T-helper 1 cell treated with Interleukin-12 subunit alpha and Interleukin-12 subunit beta and Interleukin-4 antibody, amounts not matched to agents 30 μg/mL and 1 μg/mL, for 36 hours (primary cell): Measurements from ENCODE around the gene FOXJ3.

Experiments
- H3K27ac Mint-ChIP-seq: one replicate; pipeline ENCODE4 v1.8.0; 2021; ENCODE audit warnings: mild to moderate bottlenecking, mixed read lengths
- H3K27me3 Mint-ChIP-seq: one replicate; pipeline ENCODE4 v1.8.0; 2021; ENCODE audit warnings: low read depth, mixed read lengths
- H3K36me3 Mint-ChIP-seq: one replicate; pipeline ENCODE4 v1.8.0; 2021; ENCODE audit warnings: low read depth, mixed read lengths
- H3K4me1 Mint-ChIP-seq: one replicate; pipeline ENCODE4 v1.8.0; 2021; ENCODE audit warnings: low read depth, mixed read lengths
- H3K4me3 Mint-ChIP-seq: one replicate; pipeline ENCODE4 v1.8.0; 2021; ENCODE audit warnings: mild to moderate bottlenecking, moderate library complexity, mixed read lengths
- H3K9me3 Mint-ChIP-seq: one replicate; pipeline ENCODE4 v1.8.0; 2021; ENCODE audit warnings: mixed read lengths

FOXJ3 gene

DNA sequence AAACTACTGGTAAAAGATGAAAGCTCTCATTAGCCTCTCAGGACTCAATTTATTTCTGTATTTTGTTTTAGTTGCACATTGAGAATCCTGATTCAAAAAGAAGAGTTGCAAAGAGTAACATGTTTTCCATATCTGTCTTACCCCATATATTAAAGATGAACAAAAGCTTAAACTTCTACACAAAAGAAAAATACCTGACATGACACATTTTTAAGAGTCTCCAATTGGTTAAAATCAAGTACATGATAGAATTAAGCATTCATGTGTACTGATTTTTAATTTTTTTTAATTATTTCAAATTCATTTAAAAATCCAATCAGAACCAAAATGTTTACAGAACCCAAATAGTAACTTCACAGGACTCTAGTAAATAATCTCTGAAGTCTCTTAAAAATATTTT is 72.0 kb downstream of the FOXJ3 start:
- no peak overlapping the region for H3K27ac Mint-ChIP-seq
- H3K4me1 Mint-ChIP-seq, result peaks cover 14% of the 10 kb centered on the region
- no peaks in the 10 kb centered on the region for H3K27me3 Mint-ChIP-seq
- H3K4me3 Mint-ChIP-seq, result no peak overlapping the region
- H3K36me3 Mint-ChIP-seq, result peaks cover 25% of the 10 kb centered on the region
- H3K9me3 Mint-ChIP-seq, result no peaks in the 10 kb centered on the region

DNA sequence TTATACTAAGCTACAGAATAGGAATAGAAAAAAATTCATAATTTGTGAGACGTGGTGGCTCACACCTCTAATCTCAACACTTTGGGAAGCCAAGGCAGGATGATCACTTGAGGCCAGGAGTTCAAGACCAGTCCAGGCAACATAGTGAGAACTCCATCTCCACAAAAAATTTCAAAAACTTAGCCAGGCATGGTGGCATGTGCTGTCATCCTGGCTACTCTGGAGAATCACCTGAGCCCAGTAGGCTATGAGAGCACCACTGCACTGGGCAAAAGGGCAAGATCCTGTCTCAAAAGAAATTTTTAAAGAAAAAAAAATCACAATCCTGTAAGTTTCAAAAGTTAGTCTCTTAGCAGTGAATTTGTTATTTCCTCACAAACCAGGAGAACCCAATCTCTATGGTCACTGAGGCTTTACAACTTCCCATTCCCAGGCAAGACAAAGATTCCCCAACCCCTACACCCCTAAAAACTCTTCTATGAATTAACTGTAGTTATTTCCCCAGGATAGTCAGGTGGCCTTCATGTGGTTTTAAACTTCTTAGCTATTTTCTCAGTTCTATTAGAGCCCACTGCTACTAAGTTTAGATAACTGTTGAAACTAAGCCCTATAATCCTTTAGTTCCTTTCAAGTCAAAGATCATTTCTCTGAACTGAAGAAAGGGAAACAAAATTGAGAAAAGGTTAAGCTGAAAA is 74.5 kb downstream of the FOXJ3 start:
- Mint-ChIP-seq H3K4me3 (no peak overlapping the region), H3K36me3 (peaks cover 22% of the 10 kb centered on the region), H3K27me3 (no peaks in the 10 kb centered on the region), H3K4me1 (peaks cover 11% of the 10 kb centered on the region), H3K27ac (no peak overlapping the region), H3K9me3 (no peaks in the 10 kb centered on the region)

DNA sequence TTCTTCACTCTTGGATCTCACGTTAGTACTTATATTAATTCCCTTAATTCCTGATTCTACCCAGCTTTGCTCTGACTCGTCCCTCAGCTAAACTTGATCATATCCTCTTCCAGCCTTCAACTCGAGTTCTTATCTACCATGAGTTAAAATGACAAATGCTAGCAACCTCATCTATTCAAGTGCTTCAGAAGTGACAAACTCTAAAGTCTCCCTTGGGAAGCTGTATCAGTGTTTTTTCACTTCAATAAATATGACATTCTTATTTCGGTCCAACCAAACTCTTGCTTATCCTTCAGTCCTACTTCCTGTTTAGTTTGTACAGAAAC is 75.3 kb downstream of the FOXJ3 start:
- H3K27ac Mint-ChIP-seq, result peak overlapping the region; percentile 12
- peaks cover 11% of the 10 kb centered on the region for H3K4me1 Mint-ChIP-seq
- peaks cover 6% of the 10 kb centered on the region for H3K9me3 Mint-ChIP-seq
- no peaks in the 10 kb centered on the region for H3K27me3 Mint-ChIP-seq
- no peak overlapping the region for H3K4me3 Mint-ChIP-seq
- H3K36me3 Mint-ChIP-seq, result peaks cover 24% of the 10 kb centered on the region

DNA sequence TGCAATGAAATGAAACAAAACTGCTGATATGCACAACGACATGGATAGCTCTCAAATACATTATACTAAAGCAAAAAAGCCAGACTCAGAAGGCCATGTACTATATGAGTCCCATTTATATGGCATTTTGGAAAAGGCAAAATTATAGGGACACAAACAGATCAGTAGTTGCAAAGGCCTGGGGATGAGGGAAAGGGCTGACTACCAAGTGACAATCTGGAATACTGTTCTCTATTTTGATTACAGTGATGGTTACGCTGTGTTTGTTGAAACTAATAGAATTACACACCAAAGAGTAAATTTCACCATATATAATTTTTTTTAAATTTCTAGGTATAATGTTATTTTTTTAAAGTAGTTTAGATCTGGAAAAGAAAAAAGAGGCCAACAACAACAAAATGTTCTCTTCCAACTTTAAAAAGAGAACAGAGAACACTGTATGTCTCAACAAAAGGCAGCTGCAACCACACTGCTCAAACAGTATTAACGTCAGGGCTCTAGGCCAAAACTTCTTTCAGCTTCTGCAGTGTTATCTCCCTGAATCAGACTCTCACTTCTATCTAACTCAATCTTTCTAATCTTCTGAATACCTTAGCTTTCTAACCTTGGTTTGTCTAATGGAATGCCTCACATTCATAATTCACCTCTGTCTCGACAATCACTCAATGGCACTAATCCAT is 75.8 kb downstream of the FOXJ3 start:
- no peak overlapping the region for H3K27ac Mint-ChIP-seq
- H3K4me1 Mint-ChIP-seq, result peaks cover 11% of the 10 kb centered on the region

DNA sequence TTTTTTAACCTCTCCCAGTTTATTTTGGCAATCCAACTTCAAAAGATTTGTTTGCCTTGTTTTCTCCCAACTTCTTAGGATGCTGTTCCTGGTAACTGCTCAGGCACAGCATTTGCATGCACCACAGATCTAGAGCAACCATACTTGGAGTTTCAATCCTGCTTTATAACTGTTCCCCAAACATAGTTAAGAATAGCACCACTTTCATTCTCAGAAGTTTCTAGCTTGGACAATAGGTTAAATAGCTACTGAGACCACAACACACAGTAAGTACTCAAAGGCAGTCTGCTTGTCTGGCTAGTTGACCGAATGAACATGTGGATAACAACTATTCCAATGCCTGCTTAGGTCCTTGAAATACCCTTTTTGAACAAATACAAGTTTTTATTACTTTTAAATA is 76.8 kb downstream of the FOXJ3 start:
- Mint-ChIP-seq H3K4me3 (no peak overlapping the region), H3K9me3 (peaks cover 6% of the 10 kb centered on the region), H3K4me1 (peaks cover 11% of the 10 kb centered on the region), H3K36me3 (peaks cover 12% of the 10 kb centered on the region), H3K27ac (no peak overlapping the region), H3K27me3 (no peaks in the 10 kb centered on the region)

More for the DNA sequence above, 75.8 kb downstream of the FOXJ3 start:
- H3K36me3 Mint-ChIP-seq, result peaks cover 19% of the 10 kb centered on the region
- peaks cover 6% of the 10 kb centered on the region for H3K9me3 Mint-ChIP-seq
- H3K27me3 Mint-ChIP-seq, result no peaks in the 10 kb centered on the region
- H3K4me3 Mint-ChIP-seq, result no peak overlapping the region

DNA sequence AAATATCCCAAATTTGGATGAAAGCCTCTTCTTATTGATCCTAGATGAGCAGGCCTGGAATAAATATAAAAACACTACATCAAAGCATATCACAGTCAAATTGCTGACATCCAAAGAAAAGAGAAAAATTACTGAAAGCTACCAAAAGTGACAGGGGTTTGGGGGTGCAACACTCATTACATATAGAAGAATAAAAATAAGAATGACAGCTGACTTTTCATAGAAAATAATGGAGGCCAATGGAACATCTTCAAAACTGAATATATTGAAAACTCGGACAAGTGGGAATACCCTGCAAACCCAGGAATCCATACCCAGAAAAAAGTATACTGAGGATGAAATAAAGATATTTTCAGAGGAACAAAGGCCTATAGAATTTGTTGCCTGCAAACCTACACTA is 84.0 kb downstream of the FOXJ3 start:
- Mint-ChIP-seq H3K4me1 (peaks cover 5% of the 10 kb centered on the region), H3K27me3 (no peaks in the 10 kb centered on the region), H3K4me3 (no peak overlapping the region), H3K9me3 (peaks cover 24% of the 10 kb centered on the region), H3K36me3 (peaks cover 31% of the 10 kb centered on the region), H3K27ac (no peak overlapping the region)

DNA sequence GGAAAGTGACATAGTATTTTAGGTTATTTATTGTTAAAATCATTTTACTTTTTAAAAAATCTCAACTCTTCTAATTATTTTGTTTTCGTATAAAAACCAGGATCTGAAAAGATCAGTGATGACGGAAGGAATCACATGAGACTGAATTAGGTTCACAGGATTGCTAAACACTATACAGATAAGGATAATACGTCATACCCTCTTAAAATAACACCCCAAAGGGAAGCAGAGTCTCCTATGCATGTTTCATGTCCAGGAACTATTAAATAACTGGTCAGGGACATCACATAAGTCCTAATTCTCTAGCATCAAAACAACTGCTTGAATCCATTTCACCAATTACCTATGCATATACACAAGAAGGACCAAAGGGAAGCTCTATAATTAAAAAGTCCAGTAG is 84.9 kb downstream of the FOXJ3 start:
- Mint-ChIP-seq H3K36me3 (peaks cover 32% of the 10 kb centered on the region), H3K4me1 (peaks cover 7% of the 10 kb centered on the region), H3K4me3 (no peak overlapping the region), H3K27ac (no peak overlapping the region), H3K9me3 (peaks cover 22% of the 10 kb centered on the region), H3K27me3 (no peaks in the 10 kb centered on the region)

DNA sequence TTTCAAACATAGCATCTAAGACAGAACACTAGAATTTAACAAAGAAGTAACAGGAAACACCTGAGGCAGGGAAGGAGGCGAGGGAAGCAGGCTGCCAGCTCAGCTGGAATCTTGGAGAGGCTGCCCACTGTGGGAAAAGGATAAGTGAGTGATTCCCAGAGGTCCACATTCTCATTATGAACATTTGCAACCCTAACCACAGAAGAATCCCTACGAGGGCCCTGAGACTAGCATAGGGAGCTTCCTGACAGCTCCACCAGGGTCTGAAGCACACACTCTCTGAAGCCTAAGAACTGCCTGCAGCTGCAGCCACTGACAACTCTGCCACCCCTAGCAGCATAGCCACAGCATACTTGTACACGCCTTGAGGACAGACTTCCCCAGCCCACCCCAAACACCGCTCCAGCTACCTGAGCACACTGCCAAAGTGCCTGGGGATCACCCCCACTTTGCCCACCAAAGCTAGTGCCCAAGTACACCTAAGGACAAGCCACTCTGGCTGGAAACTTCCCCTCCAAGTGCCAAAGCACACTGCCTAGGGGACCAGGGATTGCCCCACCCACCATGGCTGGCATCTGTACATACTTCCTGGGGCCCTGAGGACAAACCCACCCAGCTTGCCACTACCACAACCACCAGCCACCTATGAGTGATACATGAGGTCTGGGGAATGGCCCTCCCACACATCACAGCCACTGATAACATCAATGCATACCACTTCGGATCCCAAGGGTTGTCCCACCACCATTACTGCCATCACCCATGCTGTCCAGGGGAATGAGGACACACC is 93.9 kb downstream of the FOXJ3 start:
- Mint-ChIP-seq H3K27ac (no peak overlapping the region), H3K4me3 (no peak overlapping the region), H3K27me3 (no peaks in the 10 kb centered on the region), H3K9me3 (peaks cover 43% of the 10 kb centered on the region), H3K36me3 (peaks cover 51% of the 10 kb centered on the region), H3K4me1 (peaks cover 6% of the 10 kb centered on the region)

DNA sequence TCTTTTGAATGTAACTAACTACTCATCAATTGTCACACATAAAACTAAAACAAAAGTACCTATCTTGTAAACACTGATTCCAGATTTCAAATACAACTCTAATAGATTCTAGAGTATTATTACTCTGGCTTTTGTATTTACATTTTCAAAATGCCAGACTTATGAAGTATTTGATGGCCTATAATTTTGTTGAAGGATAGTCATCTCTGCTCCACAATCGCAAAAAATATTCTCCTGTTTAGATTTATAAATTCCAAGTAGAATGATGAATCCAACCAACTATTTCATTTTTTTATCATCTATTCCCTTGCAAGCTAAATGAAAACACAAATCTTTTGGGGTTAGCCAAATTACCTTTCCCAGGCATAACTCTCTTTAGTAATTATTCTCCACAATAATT is 95.5 kb downstream of the FOXJ3 start:
- H3K27ac Mint-ChIP-seq, result no peak overlapping the region
- H3K36me3 Mint-ChIP-seq, result peaks cover 50% of the 10 kb centered on the region
- no peaks in the 10 kb centered on the region for H3K27me3 Mint-ChIP-seq
- H3K4me3 Mint-ChIP-seq, result no peak overlapping the region
- peaks cover 4% of the 10 kb centered on the region for H3K4me1 Mint-ChIP-seq
- H3K9me3 Mint-ChIP-seq, result peaks cover 50% of the 10 kb centered on the region

DNA sequence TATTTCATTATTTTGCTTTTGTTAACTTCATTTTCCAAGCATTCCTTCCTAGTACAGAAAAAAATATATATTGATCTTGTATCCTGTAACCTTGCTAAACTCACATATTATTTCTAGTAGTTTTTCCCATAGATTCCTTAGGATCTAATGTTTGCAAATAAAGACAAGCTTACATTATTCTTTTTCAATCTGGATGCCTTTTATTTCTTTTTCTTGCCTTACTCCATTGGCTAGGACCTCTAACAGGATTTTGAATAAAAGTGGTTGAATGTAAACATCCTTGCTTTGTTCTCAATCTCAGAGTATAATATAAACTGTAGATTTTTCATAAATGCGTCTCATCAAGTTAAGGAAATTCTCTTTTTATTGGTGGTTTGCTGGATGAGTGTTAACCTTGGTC is 96.0 kb downstream of the FOXJ3 start:
- H3K36me3 Mint-ChIP-seq, result peaks cover 45% of the 10 kb centered on the region
- H3K9me3 Mint-ChIP-seq, result peaks cover 50% of the 10 kb centered on the region
- H3K27ac Mint-ChIP-seq, result no peak overlapping the region
- no peaks in the 10 kb centered on the region for H3K27me3 Mint-ChIP-seq
- no peak overlapping the region for H3K4me3 Mint-ChIP-seq
- peaks cover 4% of the 10 kb centered on the region for H3K4me1 Mint-ChIP-seq

DNA sequence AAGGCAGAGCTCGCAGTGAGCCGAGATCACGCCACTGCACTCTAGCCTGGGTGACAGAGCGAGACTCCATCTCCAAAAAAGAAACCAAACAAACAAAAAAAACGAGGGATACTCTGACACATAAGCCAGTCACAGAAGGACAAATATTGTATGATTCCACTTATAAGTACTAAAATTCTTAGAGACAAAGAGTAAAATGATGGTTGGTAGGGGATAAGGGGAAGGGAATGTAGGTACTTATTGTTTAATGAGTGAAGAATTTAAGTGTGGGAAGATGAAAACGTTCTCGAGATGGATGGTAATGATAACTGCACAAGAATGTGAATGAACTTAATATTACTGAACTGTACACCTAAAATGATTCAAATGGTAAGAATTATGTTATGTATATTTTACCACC is 103.8 kb downstream of the FOXJ3 start:
- Mint-ChIP-seq H3K27ac (no peak overlapping the region), H3K9me3 (peaks cover 15% of the 10 kb centered on the region), H3K4me1 (no peaks in the 10 kb centered on the region), H3K27me3 (no peaks in the 10 kb centered on the region), H3K4me3 (no peak overlapping the region), H3K36me3 (peaks cover 5% of the 10 kb centered on the region)

DNA sequence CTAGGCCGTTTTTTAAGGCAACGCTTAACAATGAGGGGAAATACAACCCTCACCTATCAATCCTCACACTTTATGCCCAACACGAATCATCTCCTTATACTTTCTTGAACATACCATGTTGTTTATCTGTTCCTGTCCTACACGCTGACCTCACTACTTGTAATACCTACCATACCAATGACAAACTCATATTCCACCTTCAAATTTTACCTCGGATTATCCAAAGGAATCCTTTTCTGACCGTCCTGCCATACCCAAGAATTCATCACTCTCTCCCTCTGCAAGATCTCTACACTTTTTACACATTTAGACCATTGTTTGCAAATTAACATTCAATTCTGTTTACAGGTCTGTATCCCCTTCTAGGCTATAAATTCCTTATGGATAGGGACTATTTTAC is 106.1 kb downstream of the FOXJ3 start:
- Mint-ChIP-seq H3K9me3 (peaks cover 2% of the 10 kb centered on the region), H3K27ac (no peak overlapping the region), H3K27me3 (no peaks in the 10 kb centered on the region), H3K4me3 (no peak overlapping the region), H3K36me3 (peaks cover 2% of the 10 kb centered on the region), H3K4me1 (no peaks in the 10 kb centered on the region)

DNA sequence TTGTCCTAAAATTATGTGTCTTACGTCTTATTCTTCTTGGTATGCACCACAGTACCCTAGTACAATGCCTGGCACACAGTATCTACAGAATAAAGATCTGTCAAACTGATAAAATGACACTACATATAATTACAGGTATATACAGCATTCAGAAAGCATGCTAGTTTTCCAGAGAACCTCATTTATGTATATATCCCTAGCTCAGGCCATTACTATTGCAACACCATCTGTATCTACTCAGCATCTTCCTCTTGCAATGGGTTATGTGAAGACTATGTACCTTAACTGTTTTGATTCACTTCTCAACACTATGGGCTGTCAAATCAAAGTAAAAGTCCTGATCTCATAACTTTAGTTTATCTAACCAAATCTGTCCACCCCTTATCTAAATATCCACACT is 112.0 kb downstream of the FOXJ3 start:
- H3K27ac Mint-ChIP-seq, result no peak overlapping the region

DNA sequence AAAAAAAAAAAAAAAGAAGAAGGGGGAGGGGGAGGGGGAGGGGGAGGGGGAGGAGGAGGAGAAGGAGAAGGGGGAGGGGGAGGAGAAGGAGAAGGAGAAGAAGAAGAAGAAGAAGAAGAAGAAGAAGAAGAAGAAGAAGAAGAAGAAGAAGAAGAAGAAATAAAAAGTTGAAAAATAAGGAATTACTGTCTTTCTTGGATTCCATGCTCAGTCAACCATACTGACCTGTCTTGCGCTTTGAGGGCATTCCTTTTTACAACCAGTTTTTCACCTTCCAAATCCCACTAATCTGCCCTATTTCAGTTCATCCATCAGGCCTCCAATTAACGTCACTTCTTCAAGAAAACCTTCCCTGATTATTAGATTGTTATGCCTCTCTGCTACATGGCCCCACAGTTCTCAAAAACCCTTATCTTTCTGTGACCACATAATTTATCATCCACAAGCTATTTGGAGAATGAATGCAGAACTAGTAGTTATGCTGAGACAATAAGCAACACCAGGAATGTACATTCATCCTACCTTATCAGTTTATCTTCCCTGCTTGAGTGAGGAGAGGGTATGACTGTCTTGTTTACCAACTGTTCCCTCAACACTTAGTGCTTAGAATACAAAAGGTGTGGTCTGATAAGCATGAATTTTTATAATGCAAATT is 113.0 kb downstream of the FOXJ3 start:
- H3K9me3 Mint-ChIP-seq, result no peaks in the 10 kb centered on the region
- peaks cover 10% of the 10 kb centered on the region for H3K36me3 Mint-ChIP-seq
- no peak overlapping the region for H3K27ac Mint-ChIP-seq
- H3K4me3 Mint-ChIP-seq, result no peak overlapping the region
- peaks cover 2% of the 10 kb centered on the region for H3K4me1 Mint-ChIP-seq
- H3K27me3 Mint-ChIP-seq, result no peaks in the 10 kb centered on the region

More for the DNA sequence above, 112.0 kb downstream of the FOXJ3 start:
- peaks cover 10% of the 10 kb centered on the region for H3K36me3 Mint-ChIP-seq
- no peaks in the 10 kb centered on the region for H3K9me3 Mint-ChIP-seq
- peaks cover 2% of the 10 kb centered on the region for H3K4me1 Mint-ChIP-seq
- no peaks in the 10 kb centered on the region for H3K27me3 Mint-ChIP-seq
- no peak overlapping the region for H3K4me3 Mint-ChIP-seq
